Measurements from ENCODE around the gene CASP10.
A peak's percentile ranks its signal among the peaks of the same experiment; 100 is the strongest.
"Not testable (repeated sequence)": the region's sequence is repeated elsewhere in the genome, so short reads cannot be mapped to it uniquely, and the experiment has no call there.

Gene CASP10

GRCh38 chr2:201156036-201156435 is 26.9 kb upstream of the CASP10 start:
- no peak for DNase-seq (ENCODE audit: low spot score)

GRCh38 chr2:201156640-201157039 is 26.3 kb upstream of the CASP10 start:
- DNase-seq (ENCODE audit: low spot score), result no peak

- DNase-seq (ENCODE audit: low spot score), result no peak
Measured at GRCh38 chr2:201157694-201158093, 25.2 kb upstream of the CASP10 start.

- peak; percentile 72 for DNase-seq (ENCODE audit: low spot score)
Measured at GRCh38 chr2:201158111-201158929, 24.6 kb upstream of the CASP10 start.

- no peak for DNase-seq (ENCODE audit: low spot score)
Measured at GRCh38 chr2:201164166-201164565, 18.8 kb upstream of the CASP10 start.

- DNase-seq (ENCODE audit: low spot score), result no peak
Measured at GRCh38 chr2:201167546-201167945, 15.4 kb upstream of the CASP10 start.

- not testable (repeated sequence) for DNase-seq (ENCODE audit: low spot score)
Measured at GRCh38 chr2:201168496-201168895, 14.4 kb upstream of the CASP10 start.

GRCh38 chr2:201171259-201171814 is 11.6 kb upstream of the CASP10 start:
- DNase-seq (ENCODE audit: low spot score), result no peak

GRCh38 chr2:201172279-201172678 is 10.7 kb upstream of the CASP10 start:
- no peak for DNase-seq (ENCODE audit: low spot score)

- no peak for DNase-seq (ENCODE audit: low spot score)
Measured at GRCh38 chr2:201174687-201175086, 8.3 kb upstream of the CASP10 start.

- no peak for DNase-seq (ENCODE audit: low spot score)
Measured at GRCh38 chr2:201176081-201176481, 6.9 kb upstream of the CASP10 start.

- DNase-seq (ENCODE audit: low spot score), result no peak
Measured at GRCh38 chr2:201180010-201180409, 2.9 kb upstream of the CASP10 start.

- DNase-seq (ENCODE audit: low spot score), result no peak
Measured at GRCh38 chr2:201183365-201183727, 405 bp downstream of the CASP10 start.

- not testable (repeated sequence) for DNase-seq (ENCODE audit: low spot score)
Measured at GRCh38 chr2:201183835-201184234, 894 bp downstream of the CASP10 start.

GRCh38 chr2:201184248-201184647 is 1.3 kb downstream of the CASP10 start:
- not testable (repeated sequence) for DNase-seq (ENCODE audit: low spot score)

- DNase-seq (ENCODE audit: low spot score), result no peak
Measured at GRCh38 chr2:201185863-201186262, 2.9 kb downstream of the CASP10 start.

GRCh38 chr2:201186982-201187381 is 4.0 kb downstream of the CASP10 start:
- no peak for DNase-seq (ENCODE audit: low spot score)

- no peak for DNase-seq (ENCODE audit: low spot score)
Measured at GRCh38 chr2:201188449-201188848, 5.5 kb downstream of the CASP10 start.

- DNase-seq (ENCODE audit: low spot score), result no peak
Measured at GRCh38 chr2:201191132-201191875, 8.4 kb downstream of the CASP10 start.

GRCh38 chr2:201194097-201194496 is 11.2 kb downstream of the CASP10 start:
- no peak for DNase-seq (ENCODE audit: low spot score)

- no peak for DNase-seq (ENCODE audit: low spot score)
Measured at GRCh38 chr2:201195331-201195730, 12.4 kb downstream of the CASP10 start.

GRCh38 chr2:201196003-201196402 is 13.1 kb downstream of the CASP10 start:
- no peak for DNase-seq (ENCODE audit: low spot score)

- DNase-seq (ENCODE audit: low spot score), result no peak
Measured at GRCh38 chr2:201196803-201197202, 13.9 kb downstream of the CASP10 start.

All from D341Med (cell line).